ENCODE measurements around the gene MAP3K2.

Gene MAP3K2

DNA sequence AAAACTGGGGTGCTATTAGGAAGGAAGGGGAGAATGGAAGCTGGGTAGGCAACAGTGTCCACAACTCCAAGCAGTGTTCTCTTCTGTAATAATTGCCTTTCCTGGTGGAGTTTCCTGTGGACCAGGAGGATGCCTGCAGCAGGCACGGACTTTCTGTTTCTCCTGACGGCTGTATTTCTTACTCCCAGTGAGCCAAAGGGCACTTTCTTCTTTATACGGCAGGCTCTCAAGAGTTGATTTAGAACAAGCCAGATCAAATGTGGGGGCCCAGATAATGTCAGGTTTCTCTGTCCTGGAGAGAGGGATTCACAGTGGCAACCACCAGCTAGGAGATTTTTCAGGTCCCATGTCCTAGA is 17.5 kb upstream of the MAP3K2 start:
- no peak for DNase-seq (ENCODE audit: low spot score)

DNA sequence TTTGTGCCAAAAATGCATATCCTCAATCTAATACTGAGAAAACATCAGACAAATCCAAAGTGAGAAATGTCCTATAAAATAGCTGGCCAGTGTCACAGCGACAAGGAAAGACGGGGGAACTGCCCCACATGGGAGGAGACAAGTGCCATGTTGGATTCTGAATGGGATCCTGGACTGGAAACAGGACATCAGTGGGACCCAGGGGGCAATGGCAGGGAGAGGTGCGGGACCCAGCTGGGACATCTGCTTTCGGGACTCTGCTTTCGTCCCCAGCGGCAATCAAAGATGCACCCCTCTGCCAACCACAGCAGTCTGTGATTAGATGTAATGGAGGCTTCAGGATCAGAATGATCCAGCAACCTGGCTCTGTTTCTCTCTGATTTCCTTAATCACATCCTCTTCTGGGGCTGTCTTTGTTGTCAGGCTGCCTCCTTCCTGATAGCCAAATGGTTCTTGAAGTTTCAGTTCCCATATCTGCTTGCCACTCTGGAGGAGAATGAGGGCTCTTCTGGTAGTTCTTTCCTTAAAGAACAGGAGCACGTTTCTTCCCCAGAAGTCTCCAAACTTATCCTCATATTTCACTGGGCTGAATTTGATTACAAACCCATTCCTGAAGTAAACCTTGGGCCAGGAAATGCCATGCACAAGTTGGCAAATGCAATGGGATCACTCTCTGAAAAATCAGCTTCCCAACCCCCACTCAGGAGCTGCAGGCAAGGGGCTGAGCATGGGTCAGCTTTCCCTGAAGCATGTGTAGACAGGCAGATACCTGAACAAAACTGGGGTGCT is 16.9 kb upstream of the MAP3K2 start:
- no peak for DNase-seq (ENCODE audit: low spot score)

DNA sequence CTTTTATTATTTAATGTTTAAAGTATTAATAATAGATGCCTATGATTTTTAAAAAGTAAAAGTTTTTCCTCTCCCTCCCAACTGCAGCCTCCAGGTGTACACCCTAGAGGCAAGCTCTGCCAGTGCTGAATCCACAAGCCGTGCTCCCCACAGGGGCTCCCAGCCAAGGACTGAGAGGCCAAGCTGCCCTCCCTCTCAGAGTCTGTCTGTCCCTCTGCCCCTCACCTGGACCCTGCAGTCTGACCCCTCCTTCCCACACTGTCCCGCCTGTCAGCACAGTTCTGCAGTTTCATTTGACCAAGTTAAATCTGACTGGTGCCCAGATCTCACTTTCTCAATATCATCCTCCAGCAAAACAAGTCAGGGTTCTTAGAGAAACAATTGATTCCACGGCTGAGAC is 15.7 kb upstream of the MAP3K2 start:
- no peak for DNase-seq (ENCODE audit: low spot score)

DNA sequence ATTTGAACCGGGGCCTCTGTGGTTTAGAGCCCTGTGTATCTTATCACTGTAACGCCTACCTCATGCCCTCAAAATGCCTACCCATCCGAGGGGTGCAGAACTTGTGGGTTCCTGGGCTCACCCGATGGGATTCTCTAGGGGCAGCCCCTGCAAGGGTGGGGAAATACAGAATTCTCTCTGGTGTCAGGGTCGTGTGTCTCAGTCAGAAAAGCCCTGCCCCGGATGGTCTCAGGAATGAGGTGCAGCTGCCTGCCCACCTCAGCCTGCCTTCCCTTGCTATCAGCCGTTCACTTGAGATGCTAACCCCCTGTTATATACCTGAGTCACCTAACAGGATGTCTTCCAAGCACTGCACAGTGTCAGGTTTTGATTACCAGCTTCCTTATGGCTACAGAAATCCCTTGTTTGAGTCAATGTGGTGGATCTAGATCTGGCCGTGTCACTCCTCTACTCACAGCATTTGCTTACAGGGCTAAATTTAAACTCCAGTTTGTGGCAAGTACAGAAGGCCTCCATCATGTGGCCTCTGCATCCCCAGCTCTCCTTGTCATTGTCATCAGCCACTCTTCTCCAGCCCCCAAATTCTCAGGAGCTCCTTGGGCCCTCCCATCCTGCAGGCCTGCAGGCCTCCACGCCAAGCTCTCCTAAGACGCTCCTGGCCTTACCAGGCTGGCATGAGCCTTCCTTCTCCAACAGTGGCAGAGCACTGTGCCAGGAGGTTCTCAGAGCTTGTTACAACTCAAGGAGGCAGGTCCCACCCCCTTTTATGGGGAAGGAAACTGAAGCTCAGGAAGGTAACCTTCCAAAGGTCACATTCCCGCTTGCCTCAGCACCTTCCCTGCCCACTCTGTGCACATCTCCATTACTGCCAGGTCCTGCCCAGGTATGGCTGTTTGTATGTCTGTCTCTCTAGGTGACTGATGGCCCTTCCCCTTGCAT is 14.3 kb upstream of the MAP3K2 start:
- no peak for DNase-seq (ENCODE audit: low spot score)

DNA sequence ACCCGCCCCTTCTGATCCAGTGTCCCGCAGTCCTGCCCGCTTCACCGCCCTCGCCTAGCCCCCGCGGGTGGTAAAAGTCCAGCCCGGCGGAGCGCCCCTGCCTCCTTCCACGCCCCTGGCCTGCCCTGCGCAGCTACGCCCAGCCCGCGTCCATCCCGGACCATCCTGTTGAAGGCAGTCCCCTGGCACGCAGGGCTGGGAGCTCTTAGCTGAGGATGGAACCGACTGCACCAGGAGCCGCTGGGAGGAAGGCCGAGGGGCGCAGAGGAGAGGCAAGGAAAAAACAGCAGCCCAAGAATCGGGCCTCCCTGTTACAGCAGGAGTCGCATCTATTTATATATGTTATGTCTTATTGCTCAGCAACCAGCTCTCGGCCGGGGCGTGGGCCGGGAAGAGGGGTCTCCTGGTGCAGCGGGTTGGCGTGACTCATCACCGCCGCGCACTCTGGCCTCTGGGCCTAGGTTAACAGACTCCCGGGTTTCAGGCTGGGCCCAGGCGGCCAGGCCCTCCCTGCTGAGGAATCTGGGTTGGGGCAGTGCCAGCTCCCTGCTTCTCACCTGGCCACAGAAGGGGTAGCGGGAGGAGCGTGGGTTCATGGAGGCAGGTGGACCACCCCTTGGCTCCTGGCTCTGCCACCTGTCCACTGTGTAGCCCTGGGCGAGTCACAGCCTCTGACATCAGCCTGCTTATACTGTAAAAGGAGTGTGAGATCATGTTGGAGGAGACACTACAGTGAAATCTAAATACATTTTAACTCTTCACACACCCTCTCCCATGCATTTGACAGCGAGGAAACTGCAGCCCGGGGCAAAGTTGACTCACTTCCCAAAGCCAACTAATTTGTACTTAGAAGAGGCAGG is 13.4 kb upstream of the MAP3K2 start:
- DNase-seq (ENCODE audit: low spot score) = no peak

DNA sequence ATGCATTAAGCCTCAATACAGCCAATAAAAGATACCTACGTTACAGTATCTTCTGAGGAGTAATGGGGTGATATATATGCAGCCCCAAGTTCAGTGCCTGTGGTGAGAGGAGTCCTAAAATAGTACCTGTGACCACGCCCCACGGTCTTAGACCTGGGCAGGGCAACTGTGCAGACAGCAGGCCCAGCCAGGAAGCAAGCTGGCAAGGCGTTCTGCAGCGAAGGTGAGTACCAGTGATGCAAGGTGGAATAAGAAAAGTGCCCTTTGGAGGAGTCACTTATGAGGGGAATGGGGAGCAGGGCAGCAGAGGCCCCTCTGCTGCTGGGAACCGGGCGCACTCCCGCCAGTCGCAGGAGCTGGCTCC is 12.7 kb upstream of the MAP3K2 start:
- no peak for DNase-seq (ENCODE audit: low spot score)

DNA sequence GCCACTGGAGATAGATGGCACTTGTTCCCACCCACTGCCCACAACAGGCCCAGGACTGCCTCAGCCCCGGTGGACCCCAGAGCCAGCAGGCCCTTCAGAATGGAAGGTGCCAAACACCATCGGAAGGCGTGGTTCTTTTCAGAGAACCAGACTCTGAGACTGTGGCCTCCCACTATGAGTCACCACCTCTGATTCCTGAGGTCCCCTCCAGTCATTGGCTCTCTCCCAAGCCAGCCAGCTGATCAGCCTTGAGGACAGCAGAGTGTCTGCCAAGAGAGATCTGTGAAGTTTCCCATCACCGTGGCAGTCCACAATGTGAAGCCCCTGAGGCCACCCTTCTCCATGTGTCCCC is 10.4 kb upstream of the MAP3K2 start:
- DNase-seq (ENCODE audit: low spot score) = peak; percentile 52

DNA sequence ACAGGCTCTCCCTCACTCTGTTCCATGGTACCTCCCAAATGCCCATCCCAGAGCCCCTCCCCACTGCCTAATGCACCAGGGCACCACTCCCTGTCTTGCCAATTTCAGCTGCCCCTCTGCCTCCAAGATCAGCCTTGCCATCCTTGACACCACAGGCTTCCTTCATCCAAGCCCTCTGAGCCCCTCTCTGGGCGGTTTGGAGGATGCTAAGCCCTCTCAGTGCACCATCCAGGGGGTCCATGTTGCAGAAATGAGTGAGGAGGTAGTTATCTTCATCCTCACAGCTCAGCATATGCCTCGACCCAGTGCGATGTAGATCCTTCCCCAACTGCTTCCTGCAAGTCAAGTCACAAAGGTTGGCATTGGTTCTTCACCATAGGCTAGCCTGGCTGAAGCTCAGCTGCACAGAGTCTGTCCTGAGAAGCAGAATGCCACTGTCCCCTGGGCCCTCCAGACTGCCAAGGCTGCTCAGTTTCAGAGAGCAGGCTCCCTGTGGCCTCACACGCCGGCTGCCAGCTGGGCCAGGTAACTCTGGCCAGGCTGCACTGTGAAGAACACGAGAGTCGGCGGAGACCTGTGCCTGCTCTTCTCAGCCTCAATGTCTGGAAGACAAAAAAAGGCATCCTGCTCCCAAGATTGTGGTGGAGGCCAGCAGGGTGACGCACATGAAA is 9.9 kb upstream of the MAP3K2 start:
- DNase-seq (ENCODE audit: low spot score) = no peak

DNA sequence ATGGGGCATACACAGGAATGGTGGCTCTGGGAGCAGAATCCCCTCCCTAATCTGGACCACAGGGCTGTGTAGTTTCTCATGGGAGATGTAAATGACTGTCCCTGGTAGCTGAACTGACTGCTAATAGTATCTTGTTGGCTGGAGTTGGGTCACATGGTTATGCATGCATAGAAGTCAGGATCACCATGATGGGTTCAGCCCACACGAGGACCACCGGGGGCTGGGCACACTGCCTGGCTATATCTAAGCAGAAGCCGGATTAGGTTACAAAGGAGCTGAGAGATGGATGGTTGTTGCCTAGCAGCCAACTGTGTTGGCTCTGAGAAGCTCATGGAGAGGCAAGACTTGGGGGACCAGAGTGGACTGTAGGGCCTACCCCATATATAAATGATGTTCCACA is 6.7 kb upstream of the MAP3K2 start:
- no peak for DNase-seq (ENCODE audit: low spot score)

DNA sequence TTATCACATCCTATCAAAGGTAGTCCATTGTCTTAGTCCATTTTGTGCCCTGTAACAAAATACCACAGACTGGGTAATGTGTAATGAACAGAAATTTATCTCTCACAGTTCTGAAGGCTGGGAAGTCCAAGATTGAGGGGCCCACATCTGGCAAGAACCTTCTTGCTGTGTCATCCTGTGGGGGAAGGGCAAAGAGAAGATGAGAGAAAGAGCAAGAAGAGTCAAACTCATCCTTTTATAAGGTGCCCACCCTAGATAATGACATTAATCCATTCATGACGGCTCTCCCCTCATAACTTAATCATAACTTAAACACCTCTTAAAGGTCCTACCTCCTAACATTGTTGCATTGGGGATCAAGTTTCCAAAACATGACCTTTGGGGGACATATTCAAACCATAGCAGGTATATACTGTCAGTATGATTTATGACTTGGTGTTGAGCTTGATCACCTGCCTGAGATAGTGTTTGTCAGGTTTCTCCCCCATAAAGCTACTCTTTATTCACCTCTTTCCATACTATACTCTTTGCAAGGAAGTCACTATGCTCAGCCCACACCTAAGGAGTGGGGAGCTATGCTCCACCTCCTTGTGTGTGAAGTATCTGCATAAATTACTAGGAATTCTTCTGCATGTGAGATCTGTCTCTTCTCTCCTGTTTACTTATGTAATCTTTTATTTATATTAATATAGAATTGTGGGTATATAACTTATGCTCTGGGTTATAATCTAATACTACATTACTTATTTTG is 5.2 kb upstream of the MAP3K2 start:
- DNase-seq (ENCODE audit: low spot score) = no peak

DNA sequence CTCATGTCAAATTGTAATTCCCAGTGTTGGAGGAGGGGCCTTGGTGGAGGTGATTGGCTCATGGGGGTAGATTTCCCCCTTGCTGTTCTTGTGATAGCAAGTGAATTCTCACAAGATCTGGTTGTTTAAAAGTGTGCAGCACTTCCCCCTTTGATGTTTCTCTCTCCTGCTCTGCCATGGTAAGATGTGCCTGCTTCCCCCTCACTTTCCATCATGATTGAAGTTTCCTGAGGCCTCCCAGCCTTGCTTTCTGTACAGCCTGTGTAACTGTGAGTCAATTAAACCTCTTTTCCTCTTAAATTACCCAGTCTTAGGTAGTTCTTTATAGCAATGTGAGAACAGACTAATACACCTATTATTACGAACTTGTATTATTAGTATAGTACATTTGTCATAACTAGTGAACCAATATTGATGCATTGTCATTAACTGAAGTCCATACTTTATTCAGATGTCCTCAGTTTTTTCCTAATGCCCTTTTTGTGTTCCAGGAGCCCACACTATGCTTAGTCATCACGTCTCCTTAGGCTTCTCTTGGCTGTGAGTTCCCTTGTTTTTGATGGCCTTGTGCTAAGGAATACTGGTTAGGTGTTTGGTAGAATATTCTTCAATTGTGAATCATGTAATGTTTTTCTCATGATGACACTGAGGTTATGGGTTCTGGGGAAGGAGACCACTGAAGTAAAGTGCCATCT is 4.5 kb upstream of the MAP3K2 start:
- DNase-seq (ENCODE audit: low spot score) = no peak

DNA sequence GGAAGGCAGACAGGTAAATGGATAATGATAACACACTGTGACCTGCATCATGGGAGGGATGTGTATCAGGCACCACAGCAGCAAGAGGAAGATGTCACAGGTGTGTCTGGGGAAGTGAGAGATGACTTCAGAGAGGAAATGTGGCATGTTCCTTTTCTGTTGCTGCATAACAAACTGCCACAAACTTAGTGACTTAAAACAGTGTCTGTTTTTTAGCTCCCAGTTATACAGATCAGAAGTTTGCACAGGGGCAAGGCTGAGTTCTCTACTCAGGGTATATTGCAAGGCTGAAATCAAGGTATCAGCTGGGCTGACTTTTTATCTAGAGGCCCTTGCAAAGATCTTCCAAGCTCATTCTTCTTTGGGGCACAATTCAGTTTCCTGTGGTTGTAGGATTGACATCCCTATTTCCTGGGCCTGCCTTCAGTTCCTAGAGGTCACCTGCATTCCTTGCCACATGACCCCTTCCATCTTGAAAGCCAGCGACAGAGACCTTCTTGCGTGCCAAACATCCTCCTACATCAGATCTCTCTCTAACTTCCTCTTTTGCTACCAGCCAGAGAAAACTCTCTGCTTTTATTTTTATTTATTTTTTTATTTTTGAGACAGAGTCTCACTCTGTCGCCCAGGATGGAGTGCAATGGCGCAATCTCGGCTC is 2.1 kb upstream of the MAP3K2 start:
- DNase-seq (ENCODE audit: low spot score) = peak; percentile 53

DNA sequence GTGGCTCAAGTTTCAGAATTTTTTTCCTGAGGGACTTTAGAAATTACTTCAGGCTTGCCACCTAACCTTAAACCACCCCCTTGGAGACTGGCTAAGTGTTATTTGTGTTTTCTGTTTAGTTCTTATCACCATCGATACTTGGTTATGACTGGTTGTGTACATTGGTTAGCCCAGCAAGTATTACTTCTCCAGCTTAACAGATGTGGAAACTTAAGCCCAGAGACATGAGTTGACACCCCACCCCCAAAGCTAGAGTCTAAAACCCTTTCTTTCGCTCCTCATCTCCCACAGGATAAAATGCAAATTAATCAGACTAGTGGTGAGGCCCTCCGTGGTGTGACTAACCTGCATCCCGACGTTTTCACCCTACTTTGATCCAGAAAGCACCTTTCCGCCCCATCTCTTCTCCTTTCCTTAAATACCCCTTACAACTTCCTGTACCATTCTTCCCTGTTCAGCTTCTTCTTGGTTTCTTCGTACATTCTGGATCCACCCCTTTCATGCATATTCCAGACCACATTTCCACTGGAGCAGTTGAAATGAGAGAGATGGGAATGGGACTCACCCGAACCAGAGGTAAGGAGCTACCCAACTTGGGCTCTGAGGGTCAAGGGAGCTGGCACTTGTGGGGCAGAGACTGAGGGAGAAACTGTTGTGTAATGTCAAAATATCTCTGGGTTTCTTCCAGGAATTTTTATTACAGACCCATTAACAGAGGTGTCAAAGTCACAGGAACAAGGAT is 819 bp upstream of the MAP3K2 start:
- DNase-seq (ENCODE audit: low spot score) = peak; percentile 12

DNA sequence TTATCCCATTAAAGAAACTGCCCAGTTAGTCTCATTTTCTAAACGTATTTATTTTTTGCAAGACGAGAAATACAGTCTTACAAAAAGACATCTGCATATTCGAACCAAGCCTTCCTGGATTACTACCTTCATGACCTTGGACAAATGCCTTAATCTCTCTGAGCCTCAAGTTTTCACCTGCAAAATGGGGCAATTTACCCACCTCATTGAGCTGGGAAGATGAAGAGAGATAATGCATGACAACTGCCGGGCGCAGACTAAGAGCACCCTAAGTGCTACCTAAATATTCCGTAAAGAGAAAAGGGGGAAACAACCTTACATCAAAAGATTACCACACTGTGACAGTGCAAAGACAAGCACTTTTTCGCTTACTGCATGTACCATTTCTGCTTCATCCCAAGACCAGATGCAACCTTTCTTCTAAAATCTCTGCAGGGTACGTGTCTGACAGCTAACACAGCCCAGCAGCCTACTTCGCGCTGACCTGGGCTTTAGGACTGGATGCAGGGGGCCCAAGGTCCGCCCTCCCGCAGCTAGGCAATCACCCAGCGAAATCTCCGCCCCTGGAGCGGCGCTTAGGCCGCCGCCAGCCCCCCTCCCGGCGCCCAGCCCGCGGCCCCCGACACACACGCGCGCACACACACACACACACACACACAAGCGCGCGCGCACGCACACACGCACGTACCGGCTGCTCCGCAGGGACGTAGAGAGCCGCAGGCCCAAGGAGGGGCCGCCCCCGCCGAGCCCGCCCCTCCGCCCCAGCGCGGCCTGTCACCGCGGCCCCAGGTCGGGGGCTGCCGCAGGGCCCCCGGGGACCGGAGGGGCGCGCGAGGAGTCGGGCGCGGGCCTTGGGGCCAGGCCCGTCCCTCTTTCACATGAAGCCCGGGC is 766 bp downstream of the MAP3K2 start:
- DNase-seq (ENCODE audit: low spot score) = peak; percentile 81

DNA sequence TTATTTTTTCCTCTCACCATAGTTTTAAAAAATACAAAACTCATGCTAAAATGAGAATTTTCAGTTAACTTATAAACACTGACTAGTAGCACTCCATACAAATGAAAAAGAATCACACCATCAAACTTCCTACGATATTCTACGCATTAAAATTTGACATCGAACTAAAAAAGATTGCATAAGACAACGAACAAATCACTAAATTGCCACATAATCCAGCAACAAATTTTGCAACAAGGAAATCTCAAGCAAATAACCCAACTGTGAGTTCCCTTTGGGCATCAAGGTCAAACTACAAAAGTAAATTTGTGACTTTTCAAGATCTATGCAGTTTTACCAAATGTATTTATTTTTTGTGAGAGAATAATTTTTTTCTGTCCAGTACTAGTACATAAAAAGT is 1.5 kb downstream of the MAP3K2 start:
- DNase-seq (ENCODE audit: low spot score) = no peak

DNA sequence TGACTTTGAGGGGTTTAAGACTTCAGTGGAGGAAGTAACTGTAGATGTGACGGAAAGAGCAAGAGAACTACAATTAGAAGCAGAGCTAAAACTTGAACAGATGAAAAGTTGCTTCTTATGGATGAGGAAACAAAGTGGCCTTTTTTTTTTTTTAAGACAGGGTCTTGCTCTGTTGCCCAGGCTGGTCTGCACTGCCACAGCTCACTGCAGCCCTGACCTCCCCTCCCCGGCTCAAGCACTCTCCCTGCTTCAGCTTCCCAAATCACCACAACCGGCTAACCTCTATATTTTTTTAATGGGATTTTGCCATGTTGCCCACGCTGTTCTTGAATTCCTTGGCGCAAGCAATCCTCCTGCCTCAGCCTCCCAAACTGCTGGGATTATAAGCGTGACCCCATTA is 3.2 kb downstream of the MAP3K2 start:
- DNase-seq (ENCODE audit: low spot score) = no peak

DNA sequence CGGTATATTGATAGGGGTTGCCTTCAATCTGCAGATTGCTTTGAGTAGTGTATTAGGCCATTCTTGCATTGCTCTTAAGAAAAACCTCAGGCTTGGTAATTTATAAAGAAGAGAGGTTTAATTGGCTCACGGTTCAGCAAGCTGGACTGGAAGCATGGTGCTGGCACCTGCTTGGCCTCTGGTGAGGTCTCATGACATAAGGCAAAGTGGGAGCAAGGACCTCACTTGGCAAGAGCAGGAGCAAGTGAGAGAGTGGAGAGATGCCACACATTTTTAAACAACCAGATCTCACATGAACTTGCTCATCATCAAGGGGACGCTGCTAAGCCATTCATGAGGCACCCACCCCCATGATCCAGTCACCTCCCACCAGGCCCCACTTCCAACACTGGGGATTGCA is 4.9 kb downstream of the MAP3K2 start:
- DNase-seq (ENCODE audit: low spot score) = no peak

DNA sequence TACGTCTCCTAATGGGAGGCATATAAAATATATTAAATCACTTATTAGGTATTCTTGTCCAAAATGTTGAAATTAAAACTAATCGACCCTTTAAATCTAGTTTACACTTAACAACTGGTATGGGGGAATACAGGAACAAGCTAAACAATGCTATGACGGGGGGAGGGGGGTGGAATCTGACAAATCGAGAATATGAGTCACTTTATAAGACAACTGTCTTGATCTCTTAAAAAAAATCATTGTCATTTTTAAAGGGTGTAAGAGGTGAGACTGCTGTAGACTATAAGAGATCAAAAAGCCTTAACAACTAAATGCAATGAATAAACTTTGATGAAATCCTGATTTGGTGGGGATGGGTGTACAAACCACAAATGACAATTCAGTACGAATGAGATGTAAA is 6.0 kb downstream of the MAP3K2 start:
- no peak for DNase-seq (ENCODE audit: low spot score)
